OCI-LY1 (cell line): ENCODE results near the gene IFITM2.

Experiments
- H2AFZ ChIP-seq: fragments of 200-600 bp; sonication (generic), shearing (Covaris generic); 2 replicates; pipeline ENCODE4 v1.6.0; 2014; ENCODE audit warnings: antibody characterized with exemption, mild to moderate bottlenecking, low read length
- H3F3A ChIP-seq: fragments of 200-600 bp; sonication (generic), shearing (Covaris generic); 2 replicates; pipeline ENCODE4 v1.6.0; 2014; ENCODE audit warnings: mild to moderate bottlenecking, antibody characterized with exemption, low read length, moderate library complexity; ENCODE audit not compliant: insufficient read depth
- H3K27ac ChIP-seq: fragments of 200-600 bp; sonication (generic); 2 replicates; pipeline ENCODE4 v1.5.1; 2014; ENCODE audit warnings: low read length, mixed run types, mild to moderate bottlenecking, low read depth; ENCODE audit not compliant: poor library complexity, severe bottlenecking
- H3K27me3 ChIP-seq: fragments of 200-600 bp; sonication (generic); 2 replicates; pipeline ENCODE4 v1.6.0; 2014; ENCODE audit warnings: antibody characterized with exemption, mild to moderate bottlenecking, low read length, moderate library complexity; ENCODE audit not compliant: insufficient read depth
- H3K36me3 ChIP-seq: fragments of 200-600 bp; sonication (generic); 2 replicates; pipeline ENCODE4 v1.6.1; 2014; ENCODE audit warnings: mild to moderate bottlenecking, antibody characterized with exemption, low read length, moderate library complexity, mixed read lengths; ENCODE audit not compliant: insufficient read depth
- H3K4me1 ChIP-seq: fragments of 200-600 bp; sonication (generic); 2 replicates; pipeline ENCODE4 v1.5.1; 2014; ENCODE audit warnings: mild to moderate bottlenecking, low read length, moderate library complexity; ENCODE audit not compliant: insufficient read depth, severe bottlenecking
- H3K4me2 ChIP-seq: fragments of 200-600 bp; sonication (generic), shearing (Covaris generic); 2 replicates; pipeline ENCODE4 v1.6.1; 2014; ENCODE audit warnings: low read length
- H3K4me3 ChIP-seq: fragments of 200-600 bp; sonication (generic); 2 replicates; pipeline ENCODE4 v1.5.1; 2014; ENCODE audit warnings: low read length, low read depth, mild to moderate bottlenecking, mixed read lengths; ENCODE audit not compliant: poor library complexity, severe bottlenecking
- H3K79me2 ChIP-seq: fragments of 200-600 bp; shearing (Covaris generic); 2 replicates; pipeline ENCODE4 v1.6.1; 2016; ENCODE audit warnings: mixed run types, low read length, mixed read lengths; ENCODE audit not compliant: insufficient read depth
- H3K9ac ChIP-seq: fragments of 200-600 bp; sonication (generic), shearing (Covaris generic); 2 replicates; pipeline ENCODE4 v1.6.1; 2014; ENCODE audit warnings: mild to moderate bottlenecking, low read length, mixed read lengths
- H3K9me2 ChIP-seq: fragments of 200-600 bp; sonication (generic), shearing (Covaris generic); 2 replicates; pipeline ENCODE4 v1.6.1; 2014; ENCODE audit warnings: low read depth, mild to moderate bottlenecking, low read length, mixed read lengths
- H3K9me3 ChIP-seq: fragments of 200-600 bp; shearing (Covaris generic); 2 replicates; pipeline ENCODE4 v1.6.1; 2014; ENCODE audit warnings: low read length, mixed read lengths
- H4K20me1 ChIP-seq: fragments of 200-600 bp; sonication (generic), shearing (Covaris generic); 2 replicates; pipeline ENCODE4 v1.6.0; 2016; ENCODE audit warnings: mild to moderate bottlenecking, low read length; ENCODE audit not compliant: insufficient read depth
- CTCF ChIP-seq: fragments of 200-600 bp; sonication (generic), shearing (Covaris generic); IDR thresholded peaks from 2 replicates; pipeline ENCODE4 v1.5.1; 2017; ENCODE audit warnings: mild to moderate bottlenecking, antibody characterized with exemption, low read length, moderate library complexity, mixed read lengths
- EZH2 ChIP-seq: fragments of 200-600 bp; sonication (generic), shearing (Covaris generic); IDR thresholded peaks from 2 replicates; pipeline ENCODE4 v1.8.0; 2017; ENCODE audit warnings: borderline replicate concordance, mixed run types, mild to moderate bottlenecking, antibody characterized with exemption, low read length, moderate library complexity, mixed read lengths

The IFITM2 gene

GRCh38 chr11:282630-283360, 24.8 kb upstream of the IFITM2 start:
- no peak overlapping the region for H3K4me2 ChIP-seq

GRCh38 chr11:283405-284104, 24.1 kb upstream of the IFITM2 start:
- no peaks in the 10 kb centered on the region for H3K9me3 ChIP-seq
- TF ChIP-seq CTCF = no peak
- no peak for TF ChIP-seq EZH2
- no peaks in the 10 kb centered on the region for H3F3A ChIP-seq
- no peak overlapping the region for H3K4me3 ChIP-seq
- H3K9ac ChIP-seq = no peak overlapping the region
- no peak overlapping the region for H3K27ac ChIP-seq
- H3K9me2 ChIP-seq = no peaks in the 10 kb centered on the region
- no peak overlapping the region for H3K4me2 ChIP-seq
- H4K20me1 ChIP-seq = no peaks in the 10 kb centered on the region
- H3K36me3 ChIP-seq = no peaks in the 10 kb centered on the region
- H3K79me2 ChIP-seq = no peaks in the 10 kb centered on the region
- H3K27me3 ChIP-seq = peaks cover 7% of the 10 kb centered on the region; the same call in 1 of the 2 replicates
- H3K4me1 ChIP-seq = peaks cover 22% of the 10 kb centered on the region
- no peak overlapping the region for H2AFZ ChIP-seq

More at GRCh38 chr11:282630-283360, 24.8 kb upstream of the IFITM2 start:
- no peak overlapping the region for H3K27ac ChIP-seq
- no peaks in the 10 kb centered on the region for H3F3A ChIP-seq
- no peaks in the 10 kb centered on the region for H3K79me2 ChIP-seq
- H3K36me3 ChIP-seq = no peaks in the 10 kb centered on the region
- H3K9ac ChIP-seq = no peak overlapping the region
- no peak for TF ChIP-seq CTCF
- no peak for TF ChIP-seq EZH2
- no peak overlapping the region for H3K4me3 ChIP-seq
- H3K9me3 ChIP-seq = no peaks in the 10 kb centered on the region
- H3K9me2 ChIP-seq = no peaks in the 10 kb centered on the region
- no peaks in the 10 kb centered on the region for H4K20me1 ChIP-seq
- H3K4me1 ChIP-seq = peaks cover 14% of the 10 kb centered on the region
- H3K27me3 ChIP-seq = peaks cover 7% of the 10 kb centered on the region; the same call in 1 of the 2 replicates
- H2AFZ ChIP-seq = no peak overlapping the region

- Histone ChIP-seq H3K36me3 (no peaks in the 10 kb centered on the region), H3K9me3 (no peaks in the 10 kb centered on the region), H3K79me2 (no peaks in the 10 kb centered on the region), H2AFZ (no peak overlapping the region), H3K27ac (no peak overlapping the region), H3K4me2 (no peak overlapping the region), H3K9me2 (no peaks in the 10 kb centered on the region), H3K27me3 (peaks cover 7% of the 10 kb centered on the region; the same call in 1 of the 2 replicates), H3K4me1 (peaks cover 23% of the 10 kb centered on the region), H3F3A (no peaks in the 10 kb centered on the region), H3K4me3 (no peak overlapping the region), H3K9ac (no peak overlapping the region), H4K20me1 (no peaks in the 10 kb centered on the region)
- TF ChIP-seq CTCF = no peak
- TF ChIP-seq EZH2 = no peak
These were observed 23.3 kb upstream of the IFITM2 start for GRCh38 chr11:284105-285020.
